ENCODE measurements around the gene FRMD4B.

Gene FRMD4B

GRCh38 chr3:69385723-69386555 is at the start of gene FRMD4B:
TSS of gene FRMD4B (minus strand) at chr3:69386088. CDS start at chr3:69385989, 99 bp downstream.
- Histone ChIP-seq H3K9me3 (ENCODE audit: control insufficient read depth, low read length) (no peaks in the 10 kb centered on the region), H3K36me3 (ENCODE audit: control insufficient read depth, insufficient read depth, low read length, severe bottlenecking) (no peaks in the 10 kb centered on the region), H3K9ac (ENCODE audit: low read length) (no peak within 1 kb of the TSS), H3K27me3 (replicated peaks; ENCODE audit: control insufficient read depth, insufficient read depth, low read length) (peaks cover 51% of the 10 kb centered on the region), H3K4me3 (ENCODE audit: low read length) (peak within 1 kb of the TSS; percentile 72), H3K4me1 (ENCODE audit: control insufficient read depth, insufficient read depth, low read length) (peaks cover 11% of the 10 kb centered on the region)
- peak; percentile 77 for DNase-seq (ENCODE audit: low read depth)

DNA sequence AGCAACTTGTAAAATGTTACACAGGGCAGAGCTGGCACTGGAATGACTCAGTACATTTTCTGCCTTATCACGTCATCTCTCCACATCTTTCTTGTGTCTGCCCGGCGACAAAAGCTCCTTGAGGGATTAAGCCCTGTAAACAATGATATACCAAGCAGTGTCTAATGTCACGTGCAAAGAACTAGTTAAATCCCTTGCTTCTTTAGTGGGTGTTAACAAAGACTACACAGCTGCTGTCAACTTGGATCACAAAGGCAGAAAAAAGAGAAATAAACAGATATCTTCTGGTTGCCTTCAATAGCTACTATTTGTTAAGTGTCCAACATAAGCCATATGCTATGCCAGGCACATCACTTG is 48.1 kb upstream of the FRMD4B start:
- Histone ChIP-seq H3K36me3 (ENCODE audit: control insufficient read depth, insufficient read depth, low read length, severe bottlenecking) (no peaks in the 10 kb centered on the region), H3K27me3 (replicated peaks; ENCODE audit: control insufficient read depth, insufficient read depth, low read length) (peaks cover 25% of the 10 kb centered on the region)
- peak; percentile 28 for DNase-seq (ENCODE audit: low read depth)

DNA sequence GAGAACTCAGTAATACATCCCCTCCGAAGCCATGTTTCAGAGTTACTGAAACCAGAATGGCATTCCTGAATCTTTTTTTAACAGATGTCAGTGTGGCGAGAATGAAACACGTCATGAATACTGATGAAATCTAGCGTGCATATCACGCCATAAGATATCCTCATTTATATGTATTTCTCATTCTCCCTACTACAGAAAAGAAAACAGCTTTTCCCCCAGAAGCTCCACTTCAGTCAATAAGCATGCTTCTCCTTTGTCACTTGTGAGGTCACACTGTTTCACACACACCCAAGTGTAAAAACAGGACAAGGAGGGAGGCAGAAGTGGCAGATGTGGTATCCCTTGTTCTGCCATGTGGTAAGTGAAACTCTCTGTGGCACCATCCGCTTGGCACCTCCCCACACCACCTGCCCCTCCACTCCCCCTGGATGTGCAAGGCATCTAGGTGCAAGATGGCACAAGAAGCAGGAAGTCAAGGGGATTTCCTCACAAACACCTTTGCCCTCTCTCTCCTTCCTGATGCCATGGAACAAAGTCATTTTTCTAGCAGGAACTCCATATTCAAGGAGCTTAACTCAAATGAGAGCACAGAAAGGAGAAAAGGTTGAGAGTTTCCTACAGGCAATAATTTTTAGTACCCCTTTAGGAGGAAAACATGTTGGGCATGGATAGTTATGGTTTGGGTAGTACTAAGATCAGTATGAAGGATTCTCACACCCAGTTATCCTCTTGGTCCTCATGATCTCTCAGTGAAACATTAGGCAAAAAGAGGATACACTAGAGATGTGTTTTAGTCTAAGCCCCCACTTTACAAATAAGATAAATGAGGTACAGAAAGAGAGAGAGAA is 47.5 kb upstream of the FRMD4B start:
- Histone ChIP-seq H3K27me3 (replicated peaks; ENCODE audit: control insufficient read depth, insufficient read depth, low read length) (peaks cover 25% of the 10 kb centered on the region), H3K9me3 (ENCODE audit: control insufficient read depth, low read length) (no peaks in the 10 kb centered on the region), H3K9ac (ENCODE audit: low read length) (no peak overlapping the region), H3K36me3 (ENCODE audit: control insufficient read depth, insufficient read depth, low read length, severe bottlenecking) (no peaks in the 10 kb centered on the region), H3K4me1 (ENCODE audit: control insufficient read depth, insufficient read depth, low read length) (peaks cover 8% of the 10 kb centered on the region), H3K4me3 (ENCODE audit: low read length) (no peak overlapping the region)
- DNase-seq (ENCODE audit: low read depth) = no peak

More for the DNA sequence above, 48.1 kb upstream of the FRMD4B start:
- Histone ChIP-seq H3K4me3 (ENCODE audit: low read length) (no peak overlapping the region), H3K4me1 (ENCODE audit: control insufficient read depth, insufficient read depth, low read length) (peaks cover 4% of the 10 kb centered on the region), H3K9ac (ENCODE audit: low read length) (no peak overlapping the region), H3K9me3 (ENCODE audit: control insufficient read depth, low read length) (no peaks in the 10 kb centered on the region)

GRCh38 chr3:69428657-69429255 is 42.9 kb upstream of the FRMD4B start:
- peak; percentile 16 for DNase-seq (ENCODE audit: low read depth)
- H3K9ac ChIP-seq (ENCODE audit: low read length) = no peak overlapping the region
- no peak overlapping the region for H3K4me3 ChIP-seq (ENCODE audit: low read length)
- H3K27me3 ChIP-seq (replicated peaks; ENCODE audit: control insufficient read depth, insufficient read depth, low read length) = peaks cover 18% of the 10 kb centered on the region
- H3K36me3 ChIP-seq (ENCODE audit: control insufficient read depth, insufficient read depth, low read length, severe bottlenecking) = no peaks in the 10 kb centered on the region
- peaks cover 10% of the 10 kb centered on the region for H3K4me1 ChIP-seq (ENCODE audit: control insufficient read depth, insufficient read depth, low read length)
- no peaks in the 10 kb centered on the region for H3K9me3 ChIP-seq (ENCODE audit: control insufficient read depth, low read length)

- Histone ChIP-seq H3K9ac (ENCODE audit: low read length) (no peak overlapping the region), H3K4me3 (ENCODE audit: low read length) (no peak overlapping the region), H3K27me3 (replicated peaks; ENCODE audit: control insufficient read depth, insufficient read depth, low read length) (peaks cover 7% of the 10 kb centered on the region), H3K4me1 (ENCODE audit: control insufficient read depth, insufficient read depth, low read length) (peaks cover 18% of the 10 kb centered on the region), H3K9me3 (ENCODE audit: control insufficient read depth, low read length) (no peaks in the 10 kb centered on the region), H3K36me3 (ENCODE audit: control insufficient read depth, insufficient read depth, low read length, severe bottlenecking) (no peaks in the 10 kb centered on the region)
- peak; percentile 41 for DNase-seq (ENCODE audit: low read depth)
Observed at GRCh38 chr3:69426967-69427304, 41.0 kb upstream of the FRMD4B start.

DNA sequence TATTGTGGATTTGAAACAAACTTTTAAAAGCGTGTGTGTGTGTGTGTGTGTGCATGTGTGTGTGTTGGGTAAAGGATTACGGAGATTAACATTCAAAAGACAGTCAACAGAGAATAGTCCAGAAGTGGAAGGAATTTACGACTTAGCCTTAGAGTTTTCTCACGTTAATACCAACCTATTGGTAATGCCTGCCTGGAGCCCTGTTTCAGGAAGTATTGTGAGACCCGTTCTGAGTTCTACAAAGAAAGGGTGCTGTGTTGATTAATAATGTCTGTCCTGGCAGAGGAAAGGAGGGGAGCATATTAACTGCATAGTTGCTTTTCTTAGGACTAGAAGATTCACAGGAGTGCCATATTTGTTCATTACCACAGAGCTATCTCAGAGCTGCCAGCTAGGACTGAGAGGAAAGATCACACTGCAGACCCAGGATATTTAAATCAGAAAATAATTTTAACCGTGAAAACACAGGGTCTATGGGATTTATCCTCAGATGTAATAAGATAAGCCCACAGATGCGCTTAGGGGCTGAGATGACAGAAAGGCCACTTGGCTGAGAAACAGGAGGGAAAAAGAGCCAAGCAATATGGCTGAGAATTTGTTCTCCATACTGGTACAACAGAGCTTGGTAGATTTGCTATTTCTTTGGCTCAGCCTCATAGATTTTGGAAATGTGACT is 40.5 kb upstream of the FRMD4B start:
- no peak for DNase-seq (ENCODE audit: low read depth)
- Histone ChIP-seq H3K27me3 (replicated peaks; ENCODE audit: control insufficient read depth, insufficient read depth, low read length) (peaks cover 5% of the 10 kb centered on the region), H3K4me3 (ENCODE audit: low read length) (no peak overlapping the region), H3K4me1 (ENCODE audit: control insufficient read depth, insufficient read depth, low read length) (peaks cover 18% of the 10 kb centered on the region), H3K9ac (ENCODE audit: low read length) (no peak overlapping the region), H3K36me3 (ENCODE audit: control insufficient read depth, insufficient read depth, low read length, severe bottlenecking) (no peaks in the 10 kb centered on the region), H3K9me3 (ENCODE audit: control insufficient read depth, low read length) (no peaks in the 10 kb centered on the region)

- Histone ChIP-seq H3K9ac (ENCODE audit: low read length) (no peak overlapping the region), H3K4me3 (ENCODE audit: low read length) (no peak overlapping the region), H3K36me3 (ENCODE audit: control insufficient read depth, insufficient read depth, low read length, severe bottlenecking) (no peaks in the 10 kb centered on the region), H3K4me1 (ENCODE audit: control insufficient read depth, insufficient read depth, low read length) (peaks cover 18% of the 10 kb centered on the region), H3K9me3 (ENCODE audit: control insufficient read depth, low read length) (no peaks in the 10 kb centered on the region), H3K27me3 (replicated peaks; ENCODE audit: control insufficient read depth, insufficient read depth, low read length) (no peaks in the 10 kb centered on the region)
- DNase-seq (ENCODE audit: low read depth) = peak; percentile 63
Observed at GRCh38 chr3:69425249-69425648, 39.4 kb upstream of the FRMD4B start.

DNA sequence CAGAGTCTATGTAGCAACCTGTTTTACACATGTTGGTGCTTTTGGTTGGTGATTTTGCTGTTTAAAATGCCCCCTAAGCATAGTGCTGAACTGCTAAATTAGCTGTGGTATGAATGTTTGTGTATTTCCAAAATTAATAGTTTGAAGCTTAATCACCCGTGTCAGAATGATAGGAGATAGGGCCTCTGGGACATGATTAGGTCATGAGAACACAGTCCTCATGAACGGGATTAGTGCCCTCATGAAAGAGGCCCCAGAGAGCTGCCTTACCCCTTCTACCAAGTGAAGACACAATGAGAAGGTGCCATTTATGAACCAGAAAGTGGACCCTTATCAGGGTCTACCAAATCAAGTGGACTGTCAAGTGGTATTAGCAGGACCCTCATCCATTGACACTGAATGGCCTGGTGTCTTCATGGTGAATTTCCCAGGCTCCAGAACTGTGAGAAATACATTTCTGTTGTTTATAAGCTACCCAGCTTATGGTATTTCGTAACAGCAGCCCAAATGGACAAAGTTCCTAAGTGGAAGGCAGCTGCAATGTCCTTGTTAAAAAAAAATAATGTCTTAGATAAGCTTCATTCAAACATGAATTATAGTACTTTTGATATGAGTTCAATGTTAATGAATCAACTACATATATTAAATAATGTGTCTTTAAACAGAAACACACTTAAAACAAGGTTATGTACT is 37.7 kb upstream of the FRMD4B start:
- Histone ChIP-seq H3K4me3 (ENCODE audit: low read length) (no peak overlapping the region), H3K9ac (ENCODE audit: low read length) (no peak overlapping the region), H3K9me3 (ENCODE audit: control insufficient read depth, low read length) (no peaks in the 10 kb centered on the region), H3K27me3 (replicated peaks; ENCODE audit: control insufficient read depth, insufficient read depth, low read length) (no peaks in the 10 kb centered on the region), H3K4me1 (ENCODE audit: control insufficient read depth, insufficient read depth, low read length) (peaks cover 11% of the 10 kb centered on the region), H3K36me3 (ENCODE audit: control insufficient read depth, insufficient read depth, low read length, severe bottlenecking) (no peaks in the 10 kb centered on the region)
- peak; percentile 46 for DNase-seq (ENCODE audit: low read depth)

DNA sequence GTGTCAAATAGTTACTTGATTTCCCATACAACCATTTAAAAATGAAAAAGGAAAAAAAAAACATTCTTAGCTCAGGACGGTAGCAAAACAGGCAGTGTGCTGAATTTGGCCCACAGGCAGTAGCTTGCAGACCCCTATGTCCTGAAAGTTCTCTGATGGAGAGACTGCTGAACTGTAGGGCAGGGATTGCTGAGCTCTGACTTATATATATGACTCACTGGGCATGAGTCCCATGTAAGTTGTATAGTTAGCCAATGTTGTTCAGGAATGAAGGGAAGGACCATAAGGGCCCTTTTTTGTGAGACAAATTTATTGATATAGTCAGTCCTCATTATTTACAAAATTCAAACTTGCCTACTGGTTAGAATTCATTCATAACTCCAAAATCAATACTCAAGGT is 36.9 kb upstream of the FRMD4B start:
- no peaks in the 10 kb centered on the region for H3K36me3 ChIP-seq (ENCODE audit: control insufficient read depth, insufficient read depth, low read length, severe bottlenecking)
- H3K4me3 ChIP-seq (ENCODE audit: low read length) = no peak overlapping the region
- H3K4me1 ChIP-seq (ENCODE audit: control insufficient read depth, insufficient read depth, low read length) = peaks cover 10% of the 10 kb centered on the region
- DNase-seq (ENCODE audit: low read depth) = peak; percentile 53
- no peak overlapping the region for H3K9ac ChIP-seq (ENCODE audit: low read length)
- no peaks in the 10 kb centered on the region for H3K27me3 ChIP-seq (replicated peaks; ENCODE audit: control insufficient read depth, insufficient read depth, low read length)
- H3K9me3 ChIP-seq (ENCODE audit: control insufficient read depth, low read length) = no peaks in the 10 kb centered on the region

DNA sequence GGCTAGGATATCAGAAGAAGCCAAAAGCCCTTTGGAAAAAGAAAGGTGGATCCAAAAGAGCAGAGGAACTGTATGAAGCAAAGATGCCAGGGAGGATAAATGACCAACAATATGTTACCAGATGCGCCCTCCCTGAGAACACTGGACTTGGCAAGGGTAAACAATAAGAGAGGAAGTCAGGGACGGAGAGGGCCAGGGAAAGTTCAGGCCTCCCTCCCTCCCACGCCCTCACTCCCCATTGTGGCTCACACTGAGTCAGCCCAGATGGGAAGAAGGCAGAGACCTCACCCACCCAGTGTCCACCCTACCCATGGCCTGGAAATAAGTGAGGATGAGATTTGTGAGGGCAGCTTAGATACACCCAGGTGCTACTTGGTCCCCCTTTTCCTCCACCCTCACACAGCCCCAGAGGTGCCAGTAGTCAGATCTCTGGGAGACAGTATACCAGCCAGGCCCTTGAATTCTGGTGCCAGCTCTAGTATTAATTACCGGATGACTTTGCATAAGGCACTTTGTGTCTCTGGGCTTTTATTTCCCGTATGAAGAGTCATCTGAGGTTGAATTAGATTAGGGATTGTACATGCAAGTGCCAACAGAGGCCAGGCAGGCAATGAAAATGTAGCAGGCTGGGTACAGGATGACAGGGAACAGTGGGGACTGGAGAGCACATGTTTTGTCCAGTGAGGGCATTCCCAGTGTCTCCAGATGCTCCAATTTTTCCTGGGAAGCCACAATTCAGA is 35.1 kb upstream of the FRMD4B start:
- Histone ChIP-seq H3K4me1 (ENCODE audit: control insufficient read depth, insufficient read depth, low read length) (peaks cover 10% of the 10 kb centered on the region), H3K9ac (ENCODE audit: low read length) (no peak overlapping the region), H3K36me3 (ENCODE audit: control insufficient read depth, insufficient read depth, low read length, severe bottlenecking) (no peaks in the 10 kb centered on the region), H3K9me3 (ENCODE audit: control insufficient read depth, low read length) (no peaks in the 10 kb centered on the region), H3K27me3 (replicated peaks; ENCODE audit: control insufficient read depth, insufficient read depth, low read length) (no peaks in the 10 kb centered on the region), H3K4me3 (ENCODE audit: low read length) (no peak overlapping the region)
- DNase-seq (ENCODE audit: low read depth) = no peak

All from adipocyte (in vitro differentiated cells).